ENCODE results near the gene LMCD1.

- TF ChIP-seq CTCF (IDR thresholded peaks at IDR 0.05) (no peak), POLR2AphosphoS5 (IDR thresholded peaks at IDR 0.05) (no peak), POLR2A (IDR thresholded peaks at IDR 0.05) (no peak)
Measured at GRCh38 chr3:8576436-8576835, 74.8 kb downstream of the LMCD1 start.

All from sigmoid colon (tissue), 4 donors.